GM04503 (cell line): ENCODE results near the gene TNFRSF21.

Experiments
- DNase-seq: peaks from one replicate; pipeline ENCODE4 v3.0.0-alpha.2; 2012; ENCODE audit warnings: low read depth

Gene TNFRSF21

DNA sequence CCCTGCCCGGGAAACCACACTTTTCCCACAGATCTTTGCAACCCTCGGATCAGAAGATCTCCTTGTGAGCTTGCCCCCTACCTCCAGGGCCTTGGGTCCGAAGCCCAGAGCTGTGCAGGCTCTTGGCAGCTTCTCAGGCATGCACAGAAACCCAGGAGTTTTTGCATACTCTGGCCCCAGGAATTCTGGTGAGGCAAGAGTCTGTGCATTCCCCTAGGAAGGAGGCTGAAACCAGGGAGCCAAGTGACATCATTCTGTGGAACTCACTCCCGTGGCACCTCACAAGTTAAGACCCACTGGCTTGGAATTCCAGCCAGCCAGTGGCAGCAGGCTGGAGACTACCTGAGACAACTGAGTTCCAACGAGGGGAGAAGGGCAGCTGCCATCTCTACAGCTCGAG, 100.1 kb downstream of the TNFRSF21 start:
- peak; percentile 34 for DNase-seq

DNA sequence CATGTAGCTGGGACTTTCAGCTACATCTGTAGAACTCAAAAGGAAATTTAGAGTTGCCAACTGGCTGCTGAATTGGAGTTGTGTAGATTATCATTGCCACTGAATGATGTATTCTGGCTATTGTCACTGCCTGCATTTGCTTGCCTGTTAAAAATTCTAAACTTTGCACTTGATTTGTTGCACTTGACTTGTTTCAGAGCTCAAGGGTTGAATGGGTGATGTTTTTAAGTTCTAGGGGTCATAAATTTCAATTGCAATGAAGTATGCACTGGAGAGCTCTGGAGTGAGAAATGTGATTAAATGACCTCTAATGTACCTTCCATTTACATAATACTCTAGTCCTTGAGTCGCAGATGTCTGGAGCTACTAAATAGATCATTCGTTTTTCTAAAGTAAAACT, 102.4 kb downstream of the TNFRSF21 start:
- DNase-seq, result no peak

DNA sequence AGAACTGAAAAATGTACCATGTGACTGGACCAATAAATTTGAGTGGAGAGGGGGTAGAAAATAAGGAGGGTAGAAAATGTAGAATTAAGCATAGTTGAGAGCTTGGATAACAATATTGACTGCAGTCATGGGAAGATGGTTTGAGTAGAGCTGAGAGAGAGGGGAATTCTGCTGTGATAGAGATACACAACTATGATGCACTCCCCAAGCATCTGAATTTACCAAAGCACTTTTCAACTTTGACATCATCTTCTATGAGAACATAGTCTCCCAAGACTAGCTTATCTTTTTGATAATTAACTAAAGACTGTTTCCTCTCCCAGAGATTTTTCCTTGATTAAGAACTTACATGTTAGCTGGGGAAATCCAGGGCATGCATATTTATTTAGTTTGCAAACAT, 103.1 kb downstream of the TNFRSF21 start:
- DNase-seq, result no peak

DNA sequence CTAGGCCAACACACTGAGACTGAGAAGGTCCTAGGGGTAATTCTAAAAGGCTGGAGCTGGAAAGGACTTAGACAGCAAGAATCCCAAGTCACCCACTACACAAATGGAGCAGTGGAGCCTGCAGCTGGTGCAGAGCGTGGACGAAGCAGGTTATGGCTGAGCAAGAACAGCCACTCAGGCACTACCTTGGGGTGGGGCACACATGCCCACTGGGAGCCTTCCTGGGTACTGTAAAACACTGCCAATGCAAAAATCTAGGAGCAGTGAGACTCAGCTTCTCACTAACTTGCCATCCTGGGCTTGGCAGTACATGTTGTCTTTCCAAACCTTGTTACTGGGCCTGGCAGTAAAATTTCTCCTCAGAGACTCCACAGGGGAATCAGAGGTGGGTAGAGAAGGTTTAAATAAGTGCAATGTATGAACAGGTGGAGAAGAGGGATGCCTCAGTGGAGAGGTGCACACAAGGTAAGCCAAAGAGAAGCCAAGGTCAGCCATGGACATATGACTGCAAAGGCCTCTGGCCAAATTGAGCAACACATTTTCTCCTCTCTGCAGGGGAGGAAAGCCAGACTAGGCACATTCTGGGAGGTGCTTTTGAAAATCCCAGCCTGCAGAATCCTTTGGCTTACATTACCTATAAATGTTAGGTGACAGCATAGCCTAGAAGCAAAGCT, 105.6 kb downstream of the TNFRSF21 start:
- DNase-seq, result no peak

DNA sequence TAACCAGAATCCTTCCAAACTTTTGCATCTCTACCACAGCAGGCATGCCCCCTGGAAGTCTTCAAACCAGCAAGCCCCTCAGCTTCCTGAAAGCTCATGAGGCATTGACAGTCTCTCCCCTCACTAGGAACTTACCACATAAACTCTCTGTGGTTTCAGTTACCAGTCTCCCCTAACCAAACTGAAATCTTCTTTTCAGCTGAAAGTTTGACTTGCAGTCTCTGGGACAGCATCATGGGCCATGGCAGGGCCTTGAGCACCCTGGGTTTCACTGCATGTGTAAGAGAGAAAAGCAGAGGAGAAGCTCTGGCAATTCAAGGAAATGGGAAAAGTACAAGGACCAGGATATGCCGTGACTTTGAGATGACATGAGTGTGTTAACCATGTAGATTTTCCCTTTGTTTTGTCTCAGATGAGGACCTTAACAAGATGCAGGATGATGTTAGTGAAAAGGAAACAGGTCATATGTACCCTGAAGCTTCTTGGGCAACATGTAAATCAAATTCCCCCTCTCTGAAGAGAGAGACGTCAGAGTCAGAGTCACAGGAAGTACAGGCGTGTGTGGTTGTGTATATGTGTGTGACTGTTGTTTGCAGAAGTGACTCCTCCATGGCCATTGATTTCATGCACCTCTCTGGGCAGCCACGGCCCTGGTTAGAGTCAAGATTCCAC, 106.3 kb downstream of the TNFRSF21 start:
- DNase-seq, result no peak

DNA sequence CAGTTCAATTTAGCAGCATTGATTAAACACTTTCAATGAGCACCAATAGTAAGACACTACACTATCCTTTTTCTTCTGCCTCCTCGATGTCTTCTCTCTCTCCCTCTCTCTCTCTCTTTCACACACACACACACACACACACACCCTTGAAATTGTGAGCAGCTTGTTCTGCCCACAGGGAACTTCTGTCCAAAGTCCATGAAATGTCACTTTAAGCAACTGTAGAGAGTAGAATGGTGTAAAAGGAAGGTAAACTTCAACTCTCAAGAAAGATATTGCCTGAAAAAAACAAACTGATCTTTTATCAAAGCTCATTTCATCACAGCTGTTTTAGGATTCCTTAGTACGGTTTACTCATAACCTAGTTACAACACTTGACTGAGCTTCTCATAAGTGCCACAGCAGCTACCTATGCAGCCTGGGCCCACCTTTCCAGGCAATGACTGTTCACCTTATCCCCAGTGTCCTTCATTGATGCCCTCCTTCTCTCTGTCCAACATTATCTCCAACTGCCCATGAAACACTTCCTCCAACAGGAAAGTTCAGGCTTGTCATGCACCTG, 107.0 kb downstream of the TNFRSF21 start:
- no peak for DNase-seq

DNA sequence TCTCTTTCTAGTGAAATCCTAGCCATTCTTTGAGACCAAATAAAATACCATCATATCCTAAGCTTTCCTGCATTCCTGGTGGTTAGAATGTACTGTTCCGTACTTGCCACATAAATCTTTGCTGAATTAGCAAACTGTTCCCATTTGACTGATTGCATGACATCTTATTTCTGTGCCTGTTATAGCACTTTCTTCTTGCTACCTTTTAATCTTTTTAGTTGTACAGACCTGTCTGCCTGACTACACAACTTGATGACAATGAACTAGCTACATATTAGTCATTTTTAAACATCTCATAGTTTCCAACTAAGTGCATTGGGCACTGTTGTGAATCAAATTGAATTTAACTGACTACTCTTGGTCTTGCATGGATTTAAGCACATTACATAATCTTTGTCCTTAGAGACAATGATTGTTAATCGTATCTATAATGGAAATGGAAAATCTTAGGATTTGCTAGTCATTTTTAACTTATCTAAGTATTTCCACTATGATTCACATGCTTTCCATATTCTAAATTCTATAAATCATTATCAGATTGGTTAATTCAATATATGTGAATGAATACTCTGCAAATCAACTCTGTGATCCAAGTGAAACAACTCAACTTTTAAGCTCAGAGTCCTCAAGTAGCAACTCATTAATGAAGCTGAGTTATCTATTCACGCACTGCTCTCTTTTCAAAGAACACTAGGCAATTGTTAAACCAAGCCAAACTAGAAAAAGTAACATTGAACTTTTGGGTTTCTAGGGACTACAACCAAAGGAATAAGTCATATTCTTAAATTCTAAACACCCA, 109.0 kb downstream of the TNFRSF21 start:
- DNase-seq, result no peak

DNA sequence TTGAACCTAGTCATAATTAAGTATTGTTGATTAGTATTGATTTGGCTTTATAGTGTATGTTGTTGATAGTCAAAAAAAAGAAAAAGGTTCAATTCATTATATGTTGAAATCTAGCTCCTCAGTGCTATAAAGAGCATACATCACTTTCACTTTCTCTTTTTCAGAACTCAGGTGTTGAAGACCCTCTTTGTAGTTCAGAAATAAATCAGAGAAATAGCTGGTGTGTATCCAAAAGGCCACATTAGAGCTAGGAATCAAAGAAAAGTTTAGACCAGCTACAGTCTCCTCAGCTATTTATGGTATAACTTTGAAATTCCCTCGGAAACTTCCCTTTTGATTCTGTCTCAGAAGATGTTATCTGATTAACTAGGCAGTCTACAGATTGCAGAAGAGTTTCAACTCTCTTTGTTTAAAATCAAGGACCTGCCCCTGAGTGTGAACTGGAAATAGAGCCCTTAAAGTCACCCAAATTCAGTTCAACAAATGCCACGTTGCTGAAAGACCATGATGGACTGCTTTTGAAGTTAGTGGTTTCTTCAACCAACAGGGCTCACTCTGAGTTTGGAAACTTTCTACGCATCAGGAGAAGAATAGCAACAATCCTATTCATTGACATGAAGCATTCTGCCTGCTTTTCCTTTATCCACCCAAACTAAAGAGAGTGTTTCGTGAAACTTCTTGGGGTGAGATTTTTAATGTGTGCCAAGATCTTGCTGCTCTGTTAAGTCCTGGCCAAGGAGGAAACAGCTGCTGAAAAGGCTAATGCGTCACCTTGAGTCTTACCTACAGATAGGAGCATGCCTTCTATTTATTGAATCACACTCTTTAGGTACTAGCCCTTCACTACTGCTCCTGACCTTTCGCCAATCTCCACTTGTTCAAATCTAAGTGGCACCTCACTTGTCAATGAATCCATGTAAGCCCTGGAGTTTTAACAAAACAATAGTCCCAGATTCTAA, 111.7 kb downstream of the TNFRSF21 start:
- no peak for DNase-seq

DNA sequence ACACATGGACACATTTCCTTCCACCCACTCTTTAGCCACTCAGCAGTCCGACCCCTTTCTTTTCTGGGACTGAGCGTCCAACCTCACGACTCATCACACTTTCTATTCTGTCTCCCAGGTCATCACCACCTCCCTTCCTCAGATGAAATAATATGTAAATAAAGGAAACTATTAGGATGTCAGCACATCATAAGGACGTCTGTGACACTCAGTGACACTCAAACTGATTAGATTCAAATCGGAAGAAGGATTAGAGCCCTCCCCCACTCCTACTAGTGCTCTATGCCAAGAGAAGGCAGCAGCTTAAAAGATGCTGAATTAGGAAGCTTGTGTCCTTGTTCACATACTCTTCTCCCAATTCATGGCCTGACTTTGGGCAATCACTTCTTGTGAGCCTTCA, 113.6 kb downstream of the TNFRSF21 start:
- DNase-seq, result no peak

DNA sequence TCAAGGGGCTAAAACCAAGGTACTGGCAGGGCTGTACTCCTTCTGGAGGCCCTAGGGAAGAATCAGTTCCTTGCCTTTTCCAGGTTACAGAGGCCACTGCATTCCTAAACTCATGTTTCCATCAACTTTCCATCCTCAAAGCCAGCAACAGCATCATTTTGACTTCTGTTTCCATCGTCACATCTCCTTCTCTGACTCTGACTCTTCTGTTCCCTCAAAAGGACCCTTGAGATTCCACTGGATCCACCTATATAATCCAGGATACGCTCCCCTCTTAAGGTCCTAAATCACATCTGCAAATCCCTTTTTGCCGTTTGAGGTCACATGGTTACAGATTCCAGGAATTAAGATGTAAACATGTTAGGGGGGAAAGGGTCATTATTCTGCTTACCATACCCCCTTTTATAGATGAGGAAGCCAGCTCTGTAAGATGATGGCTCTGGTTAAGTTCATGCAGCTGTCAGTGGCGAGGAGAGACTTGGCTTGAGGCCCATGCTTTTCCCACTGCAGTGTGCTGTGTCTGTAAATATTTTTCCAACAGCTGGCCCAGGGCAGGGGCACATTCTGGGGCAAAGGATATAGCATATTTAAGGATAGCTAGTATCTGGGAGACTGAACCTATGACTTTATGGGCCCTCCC, 114.6 kb downstream of the TNFRSF21 start:
- no peak for DNase-seq

DNA sequence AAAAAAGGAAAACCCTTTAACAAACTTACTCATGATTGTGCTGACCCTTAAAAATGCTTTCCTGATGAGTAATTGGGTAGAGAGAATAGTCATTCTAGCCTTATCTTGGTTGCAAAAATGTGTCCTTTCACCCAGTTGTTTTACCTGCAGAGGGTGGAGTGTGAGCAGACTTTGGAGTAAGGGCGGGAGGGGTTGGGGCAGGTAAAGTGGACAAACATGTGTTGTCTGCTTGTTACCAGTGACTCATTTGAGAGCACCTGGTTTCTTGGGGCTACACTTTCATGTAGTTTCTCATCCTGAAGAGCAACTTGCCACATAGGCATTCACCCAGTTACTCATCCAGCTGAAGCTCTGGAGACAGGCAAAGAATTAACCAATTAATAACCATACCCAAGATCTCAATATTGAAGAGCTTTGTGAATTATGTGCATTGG, 121.1 kb downstream of the TNFRSF21 start:
- no peak for DNase-seq

DNA sequence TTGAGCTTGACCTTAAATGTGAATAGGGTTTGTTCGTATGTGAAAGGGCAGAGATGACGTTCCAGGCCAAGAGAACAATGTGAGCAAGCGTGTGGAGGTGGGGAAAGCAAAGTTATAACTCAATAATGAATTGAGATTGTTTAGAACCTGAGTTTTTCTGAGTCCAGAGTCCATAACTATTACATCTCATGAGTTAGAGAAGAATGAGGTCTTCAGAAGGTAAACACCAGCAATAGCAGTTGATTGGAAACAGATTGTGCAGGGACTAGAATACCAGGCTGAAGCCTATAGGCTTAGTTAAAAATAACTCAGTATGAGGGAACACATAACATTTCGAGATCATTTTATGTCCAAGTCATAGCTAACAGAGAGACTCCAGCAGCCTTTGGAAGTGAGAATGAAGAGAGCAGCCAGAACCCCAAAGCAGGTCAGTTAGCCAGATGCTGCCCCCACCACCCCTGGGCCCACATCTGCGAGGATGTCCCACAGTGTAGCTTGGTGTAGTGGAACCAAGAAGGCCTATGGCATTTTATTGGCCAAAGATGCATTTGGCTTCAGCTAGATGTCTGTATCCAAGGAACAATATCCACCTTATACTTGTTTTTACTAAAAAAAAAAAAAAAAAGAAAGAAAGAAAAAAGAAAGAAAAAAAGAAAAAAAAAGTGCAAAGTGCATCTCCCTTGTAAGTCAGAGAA, 121.7 kb downstream of the TNFRSF21 start:
- DNase-seq, result no peak

DNA sequence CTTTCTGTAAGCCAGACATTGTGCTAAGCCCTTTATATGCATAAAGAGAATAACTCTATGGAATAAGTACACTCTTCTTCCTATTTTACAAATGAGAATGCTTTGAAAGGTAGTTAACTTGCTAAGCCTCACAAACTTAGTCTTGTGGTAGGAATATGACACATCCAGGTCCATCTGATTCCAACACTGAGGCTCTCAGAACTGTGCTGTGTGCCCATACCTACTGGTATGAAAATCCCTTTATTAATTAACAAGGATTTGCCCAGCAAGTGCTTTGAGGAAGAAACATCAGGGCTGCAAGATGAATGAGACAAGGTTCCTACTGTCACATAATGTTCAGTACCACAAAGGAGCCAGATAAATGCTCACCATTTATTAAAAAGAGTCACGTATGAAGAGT, 122.6 kb downstream of the TNFRSF21 start:
- no peak for DNase-seq

DNA sequence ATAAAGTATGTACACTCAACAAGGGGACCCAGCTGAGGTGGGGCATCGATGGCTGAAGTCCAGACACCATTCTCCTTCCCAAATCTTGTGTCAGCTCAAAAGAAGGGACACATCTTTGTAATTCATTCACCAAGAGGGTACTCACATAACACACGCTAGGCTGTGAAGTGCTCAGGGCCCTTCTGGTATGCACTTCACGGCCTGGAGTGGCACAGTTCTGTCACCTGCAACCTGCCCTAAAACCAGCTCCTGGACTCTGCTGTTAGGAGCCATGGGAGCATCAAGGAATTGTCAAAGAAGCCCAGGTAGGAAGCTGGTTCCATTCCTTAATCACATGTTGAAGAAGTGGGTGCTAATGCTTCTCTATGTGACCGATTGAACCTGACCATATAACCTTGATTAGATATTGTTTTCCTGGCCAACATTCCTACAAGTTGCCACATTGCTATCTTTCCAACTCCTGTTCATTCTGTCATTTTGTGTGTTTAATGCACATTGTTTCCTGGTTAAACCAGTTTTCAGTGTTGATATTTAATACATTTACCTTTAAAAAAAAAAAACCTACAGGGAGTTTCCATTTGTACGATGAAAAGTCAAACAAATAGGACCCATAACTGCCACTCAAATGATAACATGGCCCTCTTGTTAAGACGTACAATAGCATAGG, 127.3 kb downstream of the TNFRSF21 start:
- DNase-seq, result no peak

DNA sequence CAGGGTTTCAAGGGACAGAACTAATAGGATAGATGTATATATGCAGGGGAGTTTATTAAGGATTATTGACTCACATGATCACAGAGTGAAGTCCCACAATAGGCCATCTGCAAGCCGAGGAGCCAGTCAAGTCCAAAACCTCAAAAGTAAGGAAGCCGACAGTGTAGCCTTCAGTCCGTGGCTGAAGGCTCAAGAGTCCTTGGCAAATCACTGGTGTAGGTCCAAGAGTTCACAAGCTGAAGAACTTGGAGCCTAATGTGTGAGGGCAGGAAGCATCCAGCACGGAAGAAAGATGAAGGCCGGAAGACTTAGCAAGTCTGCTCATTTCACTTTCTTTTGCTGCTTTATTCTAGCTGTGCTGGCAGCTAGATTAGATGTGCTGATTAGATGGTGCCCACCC, 128.0 kb downstream of the TNFRSF21 start:
- no peak for DNase-seq
